GM12878 (cell line): ENCODE results near the gene SERTAD1. TPM values are rescaled to one million over a fixed set of nuclear protein-coding genes. Genes with fewer than 3 reads are reported as not detected.

Source experiments
- ATAC-seq: fragments of 200-7000 bp; cut with Tn5 transposase; 3 replicates; pipeline ENCODE4 v1.9.1; 2020; ENCODE audit warnings: mild to moderate bottlenecking, moderate library complexity
- BruUV-seq: library from RNA; stranded (reverse); fragments of 400-500 nt; replicated peaks from 2 replicates; lab custom pipeline; 2021; lab: Mats Ljungman, UMichigan
- CTCF ChIA-PET: fragments of 300-600 bp; sonication (Branson Sonifier 250); formaldehyde crosslinking; extraction: SDS; loops from one replicate; lab custom pipeline; 2021; ENCODE audit warnings: inconsistent platforms; lab: Yijun Ruan, JAX
- POLR2A ChIA-PET: fragments of 350-600 bp; formaldehyde crosslinking; extraction: SDS; loops from one replicate; lab custom pipeline; 2021; ENCODE audit warnings: inconsistent platforms; lab: Charles Lee
- RAD21 ChIA-PET: fragments of 300-600 bp; sonication (Branson Sonifier 250); formaldehyde crosslinking; loops from one replicate; lab custom pipeline; 2023; ENCODE audit warnings: antibody characterized with exemption; ENCODE audit not compliant: unreplicated experiment; lab: Charles Lee
- SMC1A ChIA-PET: fragments of 300-600 bp; sonication (Branson Sonifier 250); formaldehyde crosslinking; loops from one replicate; lab custom pipeline; 2023; ENCODE audit not compliant: unreplicated experiment, uncharacterized antibody; lab: Charles Lee
- DNase-seq: peaks from one replicate; pipeline ENCODE4 v3.0.0-alpha.2; 2011; ENCODE audit warnings: low read depth, low spot score
- FAIRE-seq: peaks from 3 replicates; lab custom pipeline; 2011; peaks lifted over from hg19 to GRCh38; lab: Jason Lieb, UNC
- H2AFZ ChIP-seq: 2 replicates; pipeline ENCODE4 v1.6.0; 2011; ENCODE audit warnings: low read depth, low read length, control low read depth; ENCODE audit not compliant: control insufficient read depth
- H3K27ac ChIP-seq: 2 replicates; pipeline ENCODE4 v1.5.1; 2011; ENCODE audit warnings: control low read depth; ENCODE audit not compliant: control insufficient read depth, insufficient read depth
- H3K27me3 ChIP-seq, 2 experiments: replicated peaks in 1 of 2; 2 replicates each; pipeline versions ENCODE4 v1.6.0 to v1.6.1; 2011; ENCODE audit warnings: low read length in 1 of 2; ENCODE audit not compliant: control insufficient read depth in 2 of 2, insufficient read depth in 2 of 2
- H3K36me3 ChIP-seq, 2 experiments: 2 replicates each; pipeline ENCODE4 v1.5.1; 2011; ENCODE audit warnings: low read length in 1 of 2; ENCODE audit not compliant: control insufficient read depth in 2 of 2, insufficient read depth in 2 of 2
- H3K4me1 ChIP-seq: 2 replicates; pipeline ENCODE4 v1.6.1; 2011; ENCODE audit warnings: mild to moderate bottlenecking, low read length, moderate library complexity, mixed read lengths; ENCODE audit not compliant: control insufficient read depth, insufficient read depth
- H3K4me2 ChIP-seq: 2 replicates; pipeline ENCODE4 v1.6.0; 2011; ENCODE audit warnings: control low read depth; ENCODE audit not compliant: control insufficient read depth, insufficient read depth
- H3K4me3 ChIP-seq: fragments of 200-600 bp; sonication (generic); 2 replicates; pipeline ENCODE4 v1.5.1; 2016
- H3K79me2 ChIP-seq: 2 replicates; pipeline ENCODE4 v1.6.0; 2011; ENCODE audit warnings: low read length; ENCODE audit not compliant: control insufficient read depth, insufficient read depth
- H3K9ac ChIP-seq: 2 replicates; pipeline ENCODE4 v1.8.0; 2011; ENCODE audit warnings: low read length, control low read depth, mixed read lengths; ENCODE audit not compliant: control insufficient read depth, insufficient read depth
- H3K9me3 ChIP-seq: replicated peaks from 3 replicates; pipeline ENCODE4 v1.5.1; 2011; ENCODE audit warnings: mild to moderate bottlenecking, low read length; ENCODE audit not compliant: control insufficient read depth, insufficient read depth
- H4K20me1 ChIP-seq: 2 replicates; pipeline ENCODE4 v1.6.0; 2011; ENCODE audit not compliant: control insufficient read depth, insufficient read depth
- ASH2L ChIP-seq: fragments of 300-600, 200-600 bp; sonication (generic); IDR thresholded peaks from 2 replicates; pipeline ENCODE4 v1.6.1; 2017; ENCODE audit warnings: low read depth, mild to moderate bottlenecking, borderline replicate concordance
- BCL11A ChIP-seq: IDR thresholded peaks from 2 replicates; pipeline ENCODE4 v1.6.1; 2011; ENCODE audit warnings: low read depth, low read length
- WGBS: methylation state at CpG from one replicate; pipeline ENCODE4 v1.1.6; 2016; ENCODE audit warnings: low lambda C conversion rate; ENCODE audit not compliant: insufficient replicate concordance, insufficient coverage; ENCODE audit errors: missing lambda C conversion rate; 5-methylcytosine and 5-hydroxymethylcytosine counted together
- in situ Hi-C: fragments of 300-500 bp; cut with MboI; formaldehyde crosslinking; loops from 9 replicates; pipeline ENCODE4 v1.14.3; 2018; ENCODE audit warnings: mixed read lengths
- intact Hi-C: fragments of 100-400 bp; cut with micrococcal nuclease; formaldehyde crosslinking; loops from one replicate; pipeline ENCODE4 v1.14.2; 2022; ENCODE audit not compliant: unreplicated experiment
- polyA plus RNA-seq, 11 experiments: library from polyadenylated mRNA; depleted of rRNA in 4 of 11; unstranded in 6 of 11; stranded (reverse) in 5 of 11; fragments of >200 nt; fragmentation: Nextera tagmentation in 4 of 11; fragmentation: Illumina TruSeq in 1 of 11; extraction: Ambion mirVana in 4 of 11; extraction: Trizol in 1 of 11; gene quantifications; 1 replicate in 1 of 11; 2 replicates in 10 of 11; pipeline versions ENCODE4 v1.2.1 to v1.2.3, GENCODE V29; 2011 to 2016; ENCODE audit warnings: inconsistent platforms in 2 of 11, missing spikeins in 2 of 11, low read depth in 1 of 11
- total RNA-seq, 4 experiments: library from RNA; depleted of rRNA in 3 of 4; stranded (reverse); fragments of >200 nt in 3 of 4; fragmentation: Illumina TruSeq in 1 of 4; extraction: Trizol in 1 of 4; gene quantifications; 2 replicates each; pipeline versions ENCODE4 v1.2.1 to v1.2.3, GENCODE V29; 2013 to 2021
- TF ChIP-seq, protein P1 (sequence below): fragments of 450-650 bp; IDR thresholded peaks from 2 replicates; pipeline ENCODE4 v1.6.1; 2018; ENCODE audit warnings: borderline replicate concordance, mild to moderate bottlenecking; ENCODE audit not compliant: partially characterized antibody

SERTAD1 gene
- total and polyA plus RNA-seq, 10 of the 15 experiments (the other 5 are each of a cell fraction or from before 2014, with no cell fraction given) = 0.23 to 14.2 (median 8.0) TPM

DNA sequence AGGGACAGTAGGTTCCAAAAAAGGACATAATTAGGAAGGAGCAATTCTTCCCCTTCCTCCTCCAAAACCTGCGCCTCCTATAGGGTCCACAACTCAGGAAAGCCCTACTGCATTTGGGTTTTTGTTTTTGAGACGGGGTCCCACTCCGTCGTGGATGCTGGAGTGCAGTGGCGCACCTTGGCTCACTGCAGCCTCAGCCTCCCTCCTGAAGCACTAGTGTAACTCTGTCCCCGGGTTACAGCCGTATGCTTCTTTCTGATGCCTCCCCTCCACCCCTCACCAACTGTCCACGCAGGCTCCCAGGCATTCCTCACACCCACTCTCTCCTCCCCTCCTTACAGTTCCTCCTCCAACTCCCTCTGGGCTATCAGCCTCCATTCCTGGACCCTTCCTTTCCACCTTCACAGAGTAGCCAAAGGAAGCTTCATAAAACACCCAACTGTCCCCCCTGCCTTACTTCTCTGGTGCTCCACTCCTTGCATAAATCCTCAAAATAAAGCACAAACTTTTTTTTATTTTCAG is 20.5 kb upstream of the SERTAD1 start:
- no peak overlapping the region for H3K4me2 ChIP-seq
- peaks cover 24% of the 10 kb centered on the region for H3K79me2 ChIP-seq
- H3K27me3 ChIP-seq = no peaks in the 10 kb centered on the region
- H3K9ac ChIP-seq = no peak overlapping the region
- TF ChIP-seq ASH2L = no peak
- TF ChIP-seq, protein P1, sequence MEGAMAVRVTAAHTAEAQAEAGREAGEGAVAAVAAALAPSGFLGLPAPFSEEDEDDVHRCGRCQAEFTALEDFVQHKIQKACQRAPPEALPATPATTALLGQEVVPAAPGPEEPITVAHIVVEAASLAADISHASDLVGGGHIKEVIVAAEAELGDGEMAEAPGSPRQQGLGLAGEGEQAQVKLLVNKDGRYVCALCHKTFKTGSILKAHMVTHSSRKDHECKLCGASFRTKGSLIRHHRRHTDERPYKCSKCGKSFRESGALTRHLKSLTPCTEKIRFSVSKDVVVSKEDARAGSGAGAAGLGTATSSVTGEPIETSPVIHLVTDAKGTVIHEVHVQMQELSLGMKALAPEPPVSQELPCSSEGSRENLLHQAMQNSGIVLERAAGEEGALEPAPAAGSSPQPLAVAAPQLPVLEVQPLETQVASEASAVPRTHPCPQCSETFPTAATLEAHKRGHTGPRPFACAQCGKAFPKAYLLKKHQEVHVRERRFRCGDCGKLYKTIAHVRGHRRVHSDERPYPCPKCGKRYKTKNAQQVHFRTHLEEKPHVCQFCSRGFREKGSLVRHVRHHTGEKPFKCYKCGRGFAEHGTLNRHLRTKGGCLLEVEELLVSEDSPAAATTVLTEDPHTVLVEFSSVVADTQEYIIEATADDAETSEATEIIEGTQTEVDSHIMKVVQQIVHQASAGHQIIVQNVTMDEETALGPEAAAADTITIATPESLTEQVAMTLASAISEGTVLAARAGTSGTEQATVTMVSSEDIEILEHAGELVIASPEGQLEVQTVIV = no peak
- TF ChIP-seq BCL11A = no peak
- in situ Hi-C loops (no loop called here), intact Hi-C loops (no loop called here)
- H3K36me3 ChIP-seq = peaks cover 2 to 5% of the 10 kb centered on the region in 2 experiments; a peak in 3 of 4 replicates
- CTCF ChIA-PET = interaction anchor here (1.5 kb wide), 1 partner anchor 141 kb away, joined by 8 read pairs; no protein-coding TSS in a partner anchor
- no peak overlapping the region for H3K27ac ChIP-seq
- H3K4me1 ChIP-seq = peaks cover 5% of the 10 kb centered on the region; the same call in 1 of the 2 replicates
- no peak overlapping the region for H3K4me3 ChIP-seq
- ATAC-seq = no peak
- no peak overlapping the region for H2AFZ ChIP-seq
- 81% methylated on average over 8 of the region's 8 CpGs for WGBS
- POLR2A ChIA-PET = interaction anchor here (0.7 kb wide), 1 partner anchor 292 kb away, joined by 3 read pairs; no protein-coding TSS in a partner anchor
- no peaks in the 10 kb centered on the region for H4K20me1 ChIP-seq
- SMC1A ChIA-PET = no interaction called here
- DNase-seq = no peak
- FAIRE-seq = no peak
- H3K9me3 ChIP-seq = no peaks in the 10 kb centered on the region
- BruUV-seq = no TSS peak
- RAD21 ChIA-PET = interaction anchor here (0.8 to 0.9 kb wide), 2 partner anchors 20 to 141 kb away, joined by 4 read pairs; partner anchors contain the start of gene SERTAD1
